GM21619 (cell line): Measurements from ENCODE around the gene EXOC2.

Experiments used
- ATAC-seq: cut with Tn5 transposase; IDR thresholded peaks from one replicate; pipeline ENCODE4 v1.9.1; 2021; ENCODE audit not compliant: unreplicated experiment

EXOC2 gene

DNA sequence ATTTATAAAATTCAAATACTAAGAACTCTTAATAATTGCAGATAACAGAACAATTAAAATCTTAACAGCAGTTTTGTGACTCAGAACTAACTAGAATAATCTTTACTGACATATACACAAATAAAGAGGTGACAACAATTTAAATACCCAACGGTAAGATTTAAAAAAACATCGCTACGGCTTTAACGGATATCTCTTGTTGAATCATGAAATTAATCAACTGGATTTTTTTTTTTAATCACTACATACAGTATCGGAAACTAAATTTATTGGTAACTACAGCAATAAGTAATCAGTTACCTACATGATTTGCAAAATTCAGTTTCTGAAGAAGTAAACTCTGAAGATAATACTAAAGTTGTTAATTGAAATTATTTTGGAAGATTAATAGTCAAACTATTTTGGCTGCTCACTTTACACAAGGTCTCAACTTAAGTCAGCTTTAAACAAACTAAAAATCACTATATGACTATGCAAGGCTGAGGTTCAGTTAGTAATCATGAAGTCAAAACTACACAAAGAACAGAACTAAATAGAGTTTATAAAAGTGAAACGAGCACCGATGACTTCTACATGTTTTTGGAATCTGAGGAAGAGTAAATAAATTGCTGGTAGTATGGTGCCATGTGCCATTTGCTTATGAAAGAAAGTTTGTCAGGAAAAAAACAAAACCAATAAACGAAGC lies 164.8 kb downstream of the EXOC2 start:
- no peak for ATAC-seq

DNA sequence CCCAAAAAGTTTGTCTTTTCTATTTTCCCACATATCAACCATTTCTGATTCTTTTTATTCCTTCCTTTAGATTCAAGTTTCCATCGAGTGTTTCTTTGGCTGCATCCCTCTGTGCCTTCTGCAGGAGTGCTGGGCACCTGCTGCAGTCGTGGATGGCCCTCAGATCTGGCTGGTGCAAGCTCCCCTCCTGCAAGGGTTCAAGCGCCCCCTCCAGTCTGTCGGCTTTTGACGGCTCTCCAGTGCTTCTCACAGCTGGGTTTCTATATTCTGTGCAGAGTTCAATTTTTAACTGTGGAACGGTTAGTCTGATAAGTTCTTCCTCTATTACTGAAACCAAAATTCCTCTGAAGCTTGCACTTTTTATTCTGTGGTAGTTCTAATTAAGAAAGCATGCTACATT lies 168.1 kb downstream of the EXOC2 start:
- ATAC-seq, result no peak

DNA sequence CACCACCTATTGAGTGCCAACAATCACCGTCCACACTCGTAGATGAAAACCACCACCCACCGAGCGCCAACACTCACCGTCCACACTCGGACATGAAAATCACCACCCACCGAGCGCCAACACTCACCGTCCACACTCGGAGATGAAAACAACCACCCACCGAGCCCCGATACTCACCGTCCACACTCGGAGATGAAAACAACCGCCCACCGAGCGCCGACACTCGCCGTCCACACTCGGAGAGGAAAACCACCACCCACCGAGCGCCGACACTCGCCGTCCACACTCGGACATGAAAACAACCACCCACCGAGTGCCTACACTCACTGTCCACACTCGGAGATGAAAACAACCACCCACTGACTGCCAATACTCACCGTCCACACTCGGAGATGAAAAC lies 172.1 kb downstream of the EXOC2 start:
- no peak for ATAC-seq

DNA sequence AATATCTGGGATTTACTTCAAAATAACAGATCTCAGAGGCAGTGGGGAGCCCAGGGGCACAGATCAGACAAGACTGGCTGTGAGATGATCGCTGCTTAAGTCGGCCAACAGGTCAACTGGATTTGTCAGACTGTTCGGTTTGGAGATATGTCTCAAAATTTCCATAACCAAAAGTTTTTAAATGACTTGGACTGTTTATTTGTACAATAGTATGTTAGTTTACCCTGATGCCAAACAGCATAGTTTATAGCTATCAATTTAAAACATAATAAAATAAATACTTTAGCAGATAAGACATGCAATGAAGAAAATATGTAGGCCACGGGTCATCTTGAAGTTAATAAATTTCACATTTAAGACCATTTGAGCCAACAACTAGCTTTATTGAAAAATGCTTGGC lies 174.7 kb downstream of the EXOC2 start:
- ATAC-seq, result no peak

DNA sequence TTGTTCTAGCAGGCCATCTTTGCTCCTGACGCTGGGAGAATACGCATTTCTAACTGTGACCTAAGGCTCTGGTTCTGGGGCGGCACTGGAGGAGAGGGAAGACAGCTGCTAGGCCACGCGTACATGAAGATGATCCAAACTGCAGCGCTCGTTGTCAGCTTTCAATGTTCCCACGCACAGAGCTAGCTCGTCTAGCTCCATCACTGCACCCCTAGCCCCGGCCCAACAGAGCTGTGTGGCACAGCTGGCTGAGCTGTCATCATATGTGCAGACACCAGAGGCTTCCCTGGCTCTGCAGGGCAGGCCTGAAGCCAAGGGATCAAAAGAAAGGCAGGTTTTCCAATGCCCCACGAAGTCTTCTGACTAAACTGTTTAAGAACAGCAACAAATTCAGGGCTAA lies 176.7 kb downstream of the EXOC2 start:
- ATAC-seq, result no peak

DNA sequence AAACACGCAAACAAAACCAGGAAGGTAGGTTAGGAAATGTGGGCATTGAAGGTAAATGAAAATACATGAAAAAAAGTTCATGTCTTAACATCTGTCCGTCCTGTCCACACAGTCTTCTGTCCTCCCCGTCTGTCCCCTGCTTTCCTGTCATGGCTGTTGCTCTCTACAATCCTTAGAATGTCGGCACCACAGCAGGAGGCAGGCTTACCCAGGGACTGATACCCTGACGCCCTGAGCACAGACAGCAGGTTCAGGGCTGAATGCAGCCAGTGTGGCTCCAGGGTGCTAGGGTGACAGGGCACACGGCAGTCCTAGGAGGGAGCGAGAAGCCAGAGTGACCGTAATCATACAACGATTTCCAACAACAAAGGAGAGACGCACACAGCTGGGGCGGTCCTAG lies 177.7 kb downstream of the EXOC2 start:
- ATAC-seq, result no peak

DNA sequence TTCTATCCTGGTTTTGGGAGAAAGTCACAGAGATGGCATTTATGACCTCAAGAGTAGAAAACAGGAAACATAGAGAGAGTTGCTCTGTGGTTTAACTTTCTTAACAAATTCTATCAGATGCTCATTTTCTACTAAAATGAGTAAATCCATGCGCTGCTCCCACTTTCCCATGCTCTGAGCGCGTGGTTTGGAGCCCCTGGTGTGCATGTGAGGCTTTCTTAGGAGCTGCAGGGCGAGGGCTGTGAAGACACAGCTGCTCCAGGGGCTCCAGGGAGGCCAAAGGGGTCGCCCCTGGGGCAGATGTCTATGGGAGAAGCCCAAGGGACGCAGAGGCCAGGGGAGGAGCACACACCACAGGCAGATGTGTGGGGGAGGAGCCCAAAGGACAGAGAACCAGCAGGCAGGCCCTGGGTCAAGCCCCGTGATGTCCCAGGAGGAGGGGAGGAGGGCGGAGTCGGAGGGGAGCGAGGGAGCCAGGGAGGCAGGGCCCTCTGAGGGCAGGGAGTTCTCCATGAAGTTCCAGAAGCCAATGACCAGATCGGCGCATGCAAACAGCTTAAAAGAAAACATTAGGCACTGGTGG lies 178.5 kb downstream of the EXOC2 start:
- ATAC-seq, result no peak

DNA sequence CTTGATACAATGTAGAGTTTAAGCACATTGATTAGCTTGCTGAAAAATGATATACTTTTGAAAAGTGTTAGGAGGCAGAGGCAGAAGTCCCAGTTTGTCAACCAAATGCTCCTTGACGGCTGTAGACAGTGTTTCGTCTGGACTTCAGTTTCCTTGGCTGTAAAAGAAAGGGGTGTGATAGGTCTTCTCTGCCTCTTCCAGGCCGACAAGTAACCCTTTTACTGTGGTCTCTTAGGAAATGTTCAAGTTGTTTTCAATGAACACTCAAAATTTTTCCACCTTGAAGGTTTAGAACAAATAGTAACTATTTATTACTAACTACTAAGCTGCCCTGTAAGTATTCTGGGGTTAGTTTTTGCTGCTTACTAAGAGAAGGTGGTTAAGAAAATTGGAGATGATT lies 179.0 kb downstream of the EXOC2 start:
- no peak for ATAC-seq

DNA sequence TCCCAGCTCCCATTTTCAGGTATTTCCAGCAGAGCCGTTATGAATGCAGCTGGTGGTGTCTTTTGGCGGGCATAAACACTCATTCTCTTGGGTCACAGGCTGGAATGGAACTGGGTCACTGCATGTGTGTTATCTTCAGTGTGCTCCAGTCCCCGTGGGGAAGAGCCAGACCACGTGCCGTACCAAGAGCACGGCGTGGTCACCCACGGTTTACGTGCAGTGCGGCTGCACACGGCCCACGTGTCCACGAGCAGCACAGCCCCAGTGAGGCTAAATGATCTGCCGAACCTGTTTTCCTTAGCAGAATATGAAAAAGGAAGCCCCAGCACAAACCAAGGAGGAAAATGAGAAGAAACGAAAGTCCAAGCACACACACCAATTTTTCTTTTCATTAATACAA lies 179.9 kb downstream of the EXOC2 start:
- no peak for ATAC-seq

DNA sequence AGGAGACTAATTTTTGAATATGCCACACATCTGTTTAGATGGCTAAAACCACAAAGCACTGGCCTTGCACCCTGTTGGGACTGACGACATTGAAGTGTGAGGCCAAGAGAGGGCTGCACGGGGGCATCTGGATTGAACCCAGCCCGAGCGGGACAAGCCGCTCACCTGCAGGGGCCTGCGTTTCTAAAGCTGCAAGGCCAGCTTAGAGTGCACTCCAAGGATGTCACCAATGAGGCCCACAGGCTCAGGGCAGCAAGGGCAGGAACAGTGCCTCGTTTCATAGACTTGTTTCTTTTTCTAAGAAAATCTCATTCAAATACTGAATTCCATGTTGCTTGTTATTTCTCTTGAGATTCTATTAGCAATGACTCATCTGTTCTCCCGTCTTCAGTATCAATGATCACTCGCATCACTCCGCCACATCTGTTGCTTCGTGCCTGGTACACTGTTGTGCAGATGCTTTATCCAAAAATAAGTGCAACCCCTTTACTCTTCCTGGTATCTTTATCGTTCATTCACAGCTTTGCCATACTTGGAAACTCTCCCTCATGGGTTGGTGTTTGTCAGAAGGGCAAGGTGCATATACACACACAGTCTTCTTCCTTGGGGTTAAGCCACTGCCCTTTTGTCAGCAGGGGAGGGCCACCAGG lies 181.3 kb downstream of the EXOC2 start:
- ATAC-seq, result no peak

DNA sequence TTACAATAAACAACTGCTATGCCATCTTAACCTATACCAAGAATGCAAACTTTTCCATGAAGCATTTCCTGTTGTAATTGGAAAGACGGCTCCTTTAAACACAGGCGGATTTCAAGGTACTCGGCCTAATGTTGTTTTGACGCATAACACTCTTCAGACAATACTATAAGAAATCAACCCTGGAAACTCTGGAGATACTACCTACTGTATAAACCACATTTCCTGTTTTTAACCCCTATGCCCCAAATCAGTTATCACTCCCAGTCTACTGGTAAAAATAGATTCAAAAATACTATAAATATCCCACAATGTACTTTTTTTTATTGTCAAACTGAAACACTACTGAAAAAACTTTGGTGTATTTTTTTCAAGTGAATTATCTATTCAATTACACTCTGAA lies 183.3 kb downstream of the EXOC2 start:
- ATAC-seq, result no peak

DNA sequence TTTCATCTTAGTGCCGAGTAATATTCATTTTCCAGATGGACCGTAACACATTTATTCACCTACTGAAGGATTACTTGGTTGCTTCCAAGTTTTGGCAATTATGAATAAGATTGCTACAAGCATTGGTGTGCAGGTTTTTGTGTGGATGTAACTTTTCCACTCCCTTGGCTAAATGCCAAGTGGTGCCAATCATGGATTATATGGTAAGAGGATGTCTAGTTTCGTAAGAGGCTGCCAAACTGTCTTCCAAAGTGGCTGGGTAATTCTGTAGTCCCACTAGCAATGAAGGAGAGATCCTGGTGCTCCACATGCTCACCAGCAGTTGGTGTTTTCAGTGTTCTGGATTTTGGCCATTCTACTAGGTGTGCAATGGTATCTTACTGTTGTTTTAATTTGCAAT lies 184.3 kb downstream of the EXOC2 start:
- no peak for ATAC-seq

DNA sequence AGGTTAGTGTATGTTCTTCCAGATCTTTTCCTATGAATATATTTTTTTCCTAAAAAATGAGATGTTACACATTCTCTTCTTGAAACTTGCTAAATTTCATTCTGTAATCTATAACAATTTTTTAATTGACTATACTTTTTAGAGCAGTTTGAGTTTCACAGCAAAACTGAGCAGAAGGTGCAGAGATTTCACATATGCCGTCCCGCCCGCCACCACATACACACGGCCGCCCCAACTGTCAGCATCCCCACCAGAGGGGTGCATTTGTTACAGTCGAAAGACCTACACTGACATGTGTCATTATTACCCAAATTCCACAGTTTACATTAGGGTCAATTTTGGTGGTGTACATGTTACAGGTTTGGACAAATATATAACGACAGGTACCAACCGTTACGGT lies 184.9 kb downstream of the EXOC2 start:
- ATAC-seq, result no peak

DNA sequence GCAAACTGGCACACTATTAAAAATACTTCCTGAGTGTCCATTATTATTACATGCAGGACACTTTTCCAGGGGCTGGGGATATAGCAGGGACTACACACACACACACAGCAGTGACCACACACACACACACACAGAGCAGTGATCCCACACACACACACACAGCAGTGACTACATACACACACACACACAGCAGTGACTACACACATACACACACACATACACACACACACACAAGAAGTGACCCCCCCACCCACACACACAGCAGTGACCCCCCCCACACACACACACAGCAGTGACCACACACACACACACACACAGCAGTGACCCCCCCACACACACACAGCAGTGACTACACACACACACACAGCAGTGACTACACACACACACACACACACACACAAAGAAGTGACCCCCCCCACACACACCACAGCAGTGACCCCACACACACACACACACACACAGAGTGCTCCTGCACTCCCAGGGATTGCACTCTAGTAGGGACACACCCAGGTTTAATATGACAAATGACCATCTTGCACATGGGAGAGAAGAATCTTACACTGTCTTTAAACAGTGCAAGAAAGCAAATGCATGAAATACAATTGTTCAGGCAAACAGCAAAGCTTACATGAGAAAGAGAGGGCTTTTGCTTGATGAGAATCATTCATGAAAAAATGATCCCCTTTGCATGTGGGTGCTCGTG lies 185.9 kb downstream of the EXOC2 start:
- ATAC-seq, result no peak

DNA sequence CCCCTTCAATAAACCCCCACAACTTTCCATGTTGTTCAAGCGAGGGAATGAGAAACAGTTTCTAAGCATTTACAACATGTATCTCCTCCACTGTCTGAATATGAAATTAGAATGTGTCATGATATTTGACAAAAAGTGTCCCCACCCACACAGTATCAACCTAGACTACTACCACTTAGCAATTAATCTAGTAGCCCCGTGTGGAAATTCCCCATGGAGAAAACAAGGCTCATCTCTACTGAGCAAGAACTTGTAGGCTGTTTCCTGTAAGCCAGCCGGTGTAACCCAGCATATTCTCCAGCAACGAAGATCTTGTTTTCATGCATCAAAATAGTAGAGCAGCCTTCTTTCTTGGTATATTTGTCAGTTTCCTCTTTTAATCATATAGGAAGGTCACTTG lies 186.4 kb downstream of the EXOC2 start:
- ATAC-seq, result no peak

DNA sequence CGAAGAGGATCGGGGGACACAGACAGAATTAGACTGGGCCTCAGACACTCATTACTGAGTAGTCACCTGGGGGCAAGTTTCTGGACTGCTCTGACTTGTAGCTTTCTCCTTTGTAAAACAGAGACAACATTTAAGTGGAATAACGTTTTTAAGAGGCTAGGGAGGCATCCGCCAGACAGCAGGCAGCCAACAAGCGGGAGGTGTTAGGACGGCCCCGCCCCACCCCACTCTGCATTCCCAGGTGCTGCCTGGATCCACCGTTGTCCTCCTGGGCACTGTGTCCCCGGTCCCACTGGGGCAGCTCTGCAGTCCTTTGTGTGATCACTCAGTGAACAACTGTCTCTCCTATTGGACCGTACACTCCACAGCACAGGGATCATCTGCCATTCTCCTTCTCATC lies 187.6 kb downstream of the EXOC2 start:
- ATAC-seq, result no peak

DNA sequence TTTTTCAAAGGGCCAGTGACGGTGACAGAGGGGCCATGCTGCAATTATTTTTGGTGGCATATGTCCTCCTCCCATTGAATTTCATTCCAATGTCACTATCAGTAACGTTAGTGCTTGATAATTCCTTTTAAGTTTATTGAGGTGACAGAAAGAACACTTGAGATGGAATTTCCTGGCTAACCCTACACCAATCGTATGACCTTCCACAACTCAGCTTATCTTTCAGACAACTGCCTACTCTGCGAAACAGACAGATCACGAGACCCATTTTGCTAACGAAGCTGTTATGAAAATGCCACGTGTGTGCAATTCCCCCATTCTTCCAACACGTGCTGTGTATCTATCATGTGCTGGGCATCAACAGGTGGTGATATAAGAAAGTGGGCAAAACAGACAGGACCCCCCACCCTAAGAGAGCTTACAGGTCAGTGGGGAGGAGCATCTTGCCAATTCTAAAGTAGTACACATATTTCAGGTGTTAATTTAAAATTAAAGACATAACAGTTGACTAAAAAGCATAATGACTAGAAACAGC lies 188.4 kb downstream of the EXOC2 start:
- no peak for ATAC-seq

DNA sequence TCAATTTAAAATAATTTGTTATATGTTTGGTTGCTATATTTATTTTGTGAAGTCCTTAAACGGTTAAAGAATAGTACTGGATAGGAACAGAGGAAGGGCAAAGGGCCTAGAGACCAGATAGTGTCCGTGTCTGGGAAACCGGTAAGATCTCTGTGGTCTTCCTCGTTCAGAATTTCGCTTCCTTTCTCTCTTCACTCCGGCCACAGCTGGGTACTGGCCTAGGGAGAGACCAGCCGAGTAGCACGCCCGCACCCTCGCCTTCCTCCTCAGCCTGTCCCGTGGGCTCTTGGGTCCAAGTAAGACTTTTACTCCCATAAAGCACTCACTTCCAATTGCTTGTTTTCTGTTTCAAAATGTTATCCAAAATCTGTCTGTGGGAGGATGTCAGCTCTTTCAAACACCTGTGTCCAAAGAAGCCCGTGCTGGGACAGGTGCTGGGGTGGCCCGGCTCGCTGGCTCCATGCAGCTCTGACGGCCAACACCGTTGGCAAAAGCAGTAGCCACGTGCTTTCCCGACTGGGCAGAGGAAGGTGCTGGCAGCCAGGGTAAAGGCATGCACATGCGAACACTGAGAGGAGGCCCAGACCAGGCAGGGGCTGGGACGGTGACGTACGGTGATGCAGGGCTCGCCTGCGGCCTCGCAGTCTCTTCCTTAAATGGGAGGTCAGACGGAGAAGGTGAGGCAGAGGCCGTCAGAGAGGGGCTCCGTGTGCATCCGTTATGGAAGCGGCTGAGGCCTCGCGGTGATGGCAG lies 189.2 kb downstream of the EXOC2 start:
- no peak for ATAC-seq

DNA sequence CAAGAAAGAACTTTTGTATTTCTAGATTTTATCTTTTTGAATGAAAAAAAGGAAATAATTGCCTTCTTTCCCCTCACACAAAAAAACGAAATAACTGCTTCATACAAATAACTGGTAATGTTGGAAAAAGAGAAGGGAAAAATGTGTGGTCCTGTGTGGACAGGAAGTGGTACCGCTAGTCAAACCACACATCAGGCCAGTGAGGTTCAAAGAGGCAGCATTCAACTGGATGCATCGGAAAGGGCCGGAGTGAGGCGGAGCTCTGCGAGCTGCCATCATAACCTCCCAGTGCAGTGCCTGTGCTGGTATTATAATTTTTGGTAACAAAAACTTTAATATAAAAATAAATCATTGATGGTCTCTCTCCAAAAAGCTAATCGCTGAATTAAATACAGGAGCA lies 190.2 kb downstream of the EXOC2 start:
- ATAC-seq, result no peak

DNA sequence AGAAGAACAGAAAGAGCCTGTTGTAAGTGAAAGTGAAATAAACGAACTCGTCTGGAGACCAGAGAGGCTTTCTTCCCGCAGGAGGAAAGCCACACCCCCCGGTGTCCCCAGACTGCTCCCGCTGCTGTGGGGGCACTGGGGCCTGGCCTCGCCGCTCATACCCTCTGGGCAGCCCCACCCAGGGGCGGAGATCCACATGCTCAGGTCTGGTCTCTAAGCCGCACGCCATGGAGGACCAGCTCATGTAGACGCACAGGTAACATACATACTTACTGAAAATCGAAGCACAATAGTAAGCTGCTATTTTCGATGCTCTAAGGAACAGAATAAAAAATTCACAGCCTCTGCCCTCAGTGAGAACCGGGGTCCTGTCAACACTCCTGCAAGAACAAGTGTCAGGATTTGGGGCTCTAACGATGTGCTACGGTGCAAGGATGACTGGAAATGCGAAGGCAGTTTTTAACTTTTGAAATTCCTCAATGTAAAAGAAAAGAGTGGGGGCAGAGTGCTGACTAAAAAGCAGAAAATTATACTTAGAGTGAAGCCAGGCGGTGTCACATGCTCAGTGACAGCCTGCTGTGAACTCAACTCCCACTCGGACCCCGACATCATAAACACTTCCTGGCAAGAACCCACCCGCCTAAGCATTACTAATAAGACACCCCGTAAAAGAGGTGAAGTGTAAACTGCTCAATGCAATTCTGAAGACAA lies 190.9 kb downstream of the EXOC2 start:
- ATAC-seq, result no peak

DNA sequence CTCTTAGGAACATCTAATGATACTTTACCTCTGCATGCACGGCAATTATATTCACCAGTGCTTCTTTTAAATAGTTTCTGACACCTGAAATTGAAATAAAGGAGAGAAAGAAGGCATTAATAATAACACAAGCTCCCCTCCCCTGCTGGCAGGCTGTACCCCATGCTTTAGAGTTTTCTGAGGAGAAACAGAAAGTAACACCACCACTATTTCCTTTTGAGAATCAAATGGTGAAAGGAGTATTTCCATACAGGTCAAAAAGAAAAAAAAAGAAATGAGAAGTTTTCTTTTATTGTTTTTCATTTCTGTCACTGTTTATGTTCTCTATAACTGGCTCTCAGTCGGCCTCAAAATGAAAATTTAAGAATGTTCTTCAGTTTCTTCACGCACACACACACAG lies 193.3 kb downstream of the EXOC2 start:
- ATAC-seq, result no peak
